ENCODE data around the gene SLC49A3. TPM values are rescaled to one million over a fixed set of nuclear protein-coding genes. Genes with fewer than 3 reads are reported as not detected.

The SLC49A3 gene
- total and polyA plus RNA-seq, 2 of the 13 experiments (the other 11 are each of a cell fraction or from before 2014, with no cell fraction given): 0.07 to 0.17 TPM

DNA sequence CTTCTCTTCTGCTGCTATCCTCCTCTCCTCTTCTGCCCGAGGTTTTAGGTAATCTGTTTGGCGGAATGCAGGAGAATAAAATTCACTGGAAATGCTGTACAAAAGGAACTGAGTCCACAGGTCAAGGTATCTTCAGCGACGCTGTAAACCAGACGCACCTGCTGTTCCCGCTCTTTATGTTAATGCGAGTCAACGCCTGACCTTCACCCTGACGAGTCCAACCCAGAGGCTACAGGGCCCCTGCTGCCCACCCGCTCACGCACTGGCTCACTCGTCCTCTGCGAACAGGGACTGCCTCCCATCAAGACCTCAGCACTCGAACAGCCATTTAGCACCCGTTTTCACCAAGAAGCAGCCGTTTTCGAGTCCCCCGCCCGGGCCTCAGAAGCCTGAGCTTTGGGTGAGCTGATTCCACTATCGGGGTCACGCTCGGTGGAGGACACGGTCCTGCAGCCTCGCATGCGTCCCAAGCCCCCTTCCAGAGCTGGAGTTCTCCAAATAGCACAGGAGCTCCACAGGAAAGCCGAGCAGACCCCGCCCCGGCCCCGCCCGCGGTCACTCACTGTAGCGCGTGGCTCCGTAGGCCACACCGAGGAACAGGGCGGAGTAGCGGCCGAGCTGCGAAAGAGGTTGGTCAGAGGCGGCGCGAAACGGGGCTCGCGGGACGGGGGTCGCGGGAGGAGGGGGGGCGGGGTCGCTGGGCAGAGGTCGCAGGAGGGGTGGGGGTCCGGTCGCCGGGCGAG, 15.4 kb downstream of the SLC49A3 start (continued):
- TF ChIP-seq DNMT3B (CRISPR knock-in tag; conservative IDR thresholded peaks at IDR 0.05): no peak
- no peak for TF ChIP-seq HMG20A (CRISPR knock-in tag; IDR thresholded peaks at IDR 0.05; ENCODE audit: borderline replicate concordance)
- TF ChIP-seq MYNN (CRISPR knock-in tag; IDR thresholded peaks at IDR 0.05; ENCODE audit: low read depth): no peak
- TF ChIP-seq SMYD3 (CRISPR knock-in tag; IDR thresholded peaks at IDR 0.05): no peak
- no peak for TF ChIP-seq ZNF33A (CRISPR knock-in tag; IDR thresholded peaks at IDR 0.05; ENCODE audit: borderline replicate concordance)
- peak; percentile 14; the same call in 1 of the 2 replicates for TF ChIP-seq ZNF543 (CRISPR knock-in tag; IDR thresholded peaks at IDR 0.05)
- TF ChIP-seq POLR2AphosphoS2 (IDR thresholded peaks at IDR 0.05; ENCODE audit: low read depth, low read length): no peak
- 0 out of 2 replicates have a peak, but pooled peaks have one; percentile 22 for TF ChIP-seq ZNF563 (CRISPR knock-in tag; IDR thresholded peaks at IDR 0.05)
- no peak for TF ChIP-seq NPAS2 (CRISPR knock-in tag; IDR thresholded peaks at IDR 0.05; ENCODE audit: borderline replicate concordance)
- TF ChIP-seq STAT5B (CRISPR knock-in tag; IDR thresholded peaks at IDR 0.05): no peak
- TF ChIP-seq HHEX (CRISPR knock-in tag; IDR thresholded peaks at IDR 0.05): no peak
- TF ChIP-seq, protein P1, sequence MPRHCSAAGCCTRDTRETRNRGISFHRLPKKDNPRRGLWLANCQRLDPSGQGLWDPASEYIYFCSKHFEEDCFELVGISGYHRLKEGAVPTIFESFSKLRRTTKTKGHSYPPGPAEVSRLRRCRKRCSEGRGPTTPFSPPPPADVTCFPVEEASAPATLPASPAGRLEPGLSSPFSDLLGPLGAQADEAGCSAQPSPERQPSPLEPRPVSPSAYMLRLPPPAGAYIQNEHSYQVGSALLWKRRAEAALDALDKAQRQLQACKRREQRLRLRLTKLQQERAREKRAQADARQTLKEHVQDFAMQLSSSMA (CRISPR knock-in tag; IDR thresholded peaks at IDR 0.05): no peak
- no peak for TF ChIP-seq NFIB (CRISPR knock-in tag; IDR thresholded peaks at IDR 0.05; ENCODE audit: borderline replicate concordance)
- TF ChIP-seq, protein P2, sequence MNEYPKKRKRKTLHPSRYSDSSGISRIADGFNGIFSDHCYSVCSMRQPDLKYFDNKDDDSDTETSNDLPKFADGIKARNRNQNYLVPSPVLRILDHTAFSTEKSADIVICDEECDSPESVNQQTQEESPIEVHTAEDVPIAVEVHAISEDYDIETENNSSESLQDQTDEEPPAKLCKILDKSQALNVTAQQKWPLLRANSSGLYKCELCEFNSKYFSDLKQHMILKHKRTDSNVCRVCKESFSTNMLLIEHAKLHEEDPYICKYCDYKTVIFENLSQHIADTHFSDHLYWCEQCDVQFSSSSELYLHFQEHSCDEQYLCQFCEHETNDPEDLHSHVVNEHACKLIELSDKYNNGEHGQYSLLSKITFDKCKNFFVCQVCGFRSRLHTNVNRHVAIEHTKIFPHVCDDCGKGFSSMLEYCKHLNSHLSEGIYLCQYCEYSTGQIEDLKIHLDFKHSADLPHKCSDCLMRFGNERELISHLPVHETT (CRISPR knock-in tag; conservative IDR thresholded peaks at IDR 0.05): no peak
- TF ChIP-seq ZNF747 (CRISPR knock-in tag; IDR thresholded peaks at IDR 0.05; ENCODE audit: borderline replicate concordance): no peak
- TF ChIP-seq ZNF737 (CRISPR knock-in tag; IDR thresholded peaks at IDR 0.05; ENCODE audit: borderline replicate concordance): no peak
- no peak for TF ChIP-seq DMAP1 (CRISPR knock-in tag; IDR thresholded peaks at IDR 0.05)
- no peak for TF ChIP-seq ELF3 (CRISPR knock-in tag; IDR thresholded peaks at IDR 0.05)
- TF ChIP-seq, protein P3, sequence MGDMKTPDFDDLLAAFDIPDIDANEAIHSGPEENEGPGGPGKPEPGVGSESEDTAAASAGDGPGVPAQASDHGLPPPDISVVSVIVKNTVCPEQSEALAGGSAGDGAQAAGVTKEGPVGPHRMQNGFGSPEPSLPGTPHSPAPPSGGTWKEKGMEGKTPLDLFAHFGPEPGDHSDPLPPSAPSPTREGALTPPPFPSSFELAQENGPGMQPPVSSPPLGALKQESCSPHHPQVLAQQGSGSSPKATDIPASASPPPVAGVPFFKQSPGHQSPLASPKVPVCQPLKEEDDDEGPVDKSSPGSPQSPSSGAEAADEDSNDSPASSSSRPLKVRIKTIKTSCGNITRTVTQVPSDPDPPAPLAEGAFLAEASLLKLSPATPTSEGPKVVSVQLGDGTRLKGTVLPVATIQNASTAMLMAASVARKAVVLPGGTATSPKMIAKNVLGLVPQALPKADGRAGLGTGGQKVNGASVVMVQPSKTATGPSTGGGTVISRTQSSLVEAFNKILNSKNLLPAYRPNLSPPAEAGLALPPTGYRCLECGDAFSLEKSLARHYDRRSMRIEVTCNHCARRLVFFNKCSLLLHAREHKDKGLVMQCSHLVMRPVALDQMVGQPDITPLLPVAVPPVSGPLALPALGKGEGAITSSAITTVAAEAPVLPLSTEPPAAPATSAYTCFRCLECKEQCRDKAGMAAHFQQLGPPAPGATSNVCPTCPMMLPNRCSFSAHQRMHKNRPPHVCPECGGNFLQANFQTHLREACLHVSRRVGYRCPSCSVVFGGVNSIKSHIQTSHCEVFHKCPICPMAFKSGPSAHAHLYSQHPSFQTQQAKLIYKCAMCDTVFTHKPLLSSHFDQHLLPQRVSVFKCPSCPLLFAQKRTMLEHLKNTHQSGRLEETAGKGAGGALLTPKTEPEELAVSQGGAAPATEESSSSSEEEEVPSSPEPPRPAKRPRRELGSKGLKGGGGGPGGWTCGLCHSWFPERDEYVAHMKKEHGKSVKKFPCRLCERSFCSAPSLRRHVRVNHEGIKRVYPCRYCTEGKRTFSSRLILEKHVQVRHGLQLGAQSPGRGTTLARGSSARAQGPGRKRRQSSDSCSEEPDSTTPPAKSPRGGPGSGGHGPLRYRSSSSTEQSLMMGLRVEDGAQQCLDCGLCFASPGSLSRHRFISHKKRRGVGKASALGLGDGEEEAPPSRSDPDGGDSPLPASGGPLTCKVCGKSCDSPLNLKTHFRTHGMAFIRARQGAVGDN (CRISPR knock-in tag; IDR thresholded peaks at IDR 0.05): peak; percentile 36
- no peak for TF ChIP-seq ZNF580 (CRISPR knock-in tag; IDR thresholded peaks at IDR 0.05; ENCODE audit: borderline replicate concordance, low read depth)
- TF ChIP-seq, protein P4, sequence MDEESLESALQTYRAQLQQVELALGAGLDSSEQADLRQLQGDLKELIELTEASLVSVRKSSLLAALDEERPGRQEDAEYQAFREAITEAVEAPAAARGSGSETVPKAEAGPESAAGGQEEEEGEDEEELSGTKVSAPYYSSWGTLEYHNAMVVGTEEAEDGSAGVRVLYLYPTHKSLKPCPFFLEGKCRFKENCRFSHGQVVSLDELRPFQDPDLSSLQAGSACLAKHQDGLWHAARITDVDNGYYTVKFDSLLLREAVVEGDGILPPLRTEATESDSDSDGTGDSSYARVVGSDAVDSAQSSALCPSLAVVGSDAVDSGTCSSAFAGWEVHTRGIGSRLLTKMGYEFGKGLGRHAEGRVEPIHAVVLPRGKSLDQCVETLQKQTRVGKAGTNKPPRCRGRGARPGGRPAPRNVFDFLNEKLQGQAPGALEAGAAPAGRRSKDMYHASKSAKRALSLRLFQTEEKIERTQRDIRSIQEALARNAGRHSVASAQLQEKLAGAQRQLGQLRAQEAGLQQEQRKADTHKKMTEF (CRISPR knock-in tag; IDR thresholded peaks at IDR 0.05): no peak
- no peak for TF ChIP-seq ZBTB8A (CRISPR knock-in tag; IDR thresholded peaks at IDR 0.05; ENCODE audit: borderline replicate concordance, low read depth)
- no peak for TF ChIP-seq ZFP90 (CRISPR knock-in tag; IDR thresholded peaks at IDR 0.05; ENCODE audit: borderline replicate concordance)
